Gastrocnemius medialis (tissue), 4 donors: Measurements from ENCODE around the gene IL21R. TPM values are rescaled to one million over a fixed set of nuclear protein-coding genes. Genes with fewer than 3 reads are reported as not detected.

Experiments
- ATAC-seq, 2 donors: fragments of 150-250 bp; one replicate each; pipeline ENCODE4 v1.9.1; 2016
- DNase-seq, 2 donors: peaks; one replicate each; pipeline ENCODE4 v3.0.0-alpha.2; 2019
- H3K27ac ChIP-seq, 4 donors: fragments of 200-600 bp; sonication (generic); 1 replicate in 1 of 4; 2 replicates in 3 of 4; pipeline ENCODE4 v1.5.1; 2016 to 2018; ENCODE audit warnings: mild to moderate bottlenecking in 2 of 4, moderate library complexity in 1 of 4
- H3K27me3 ChIP-seq, 3 donors: fragments of 200-600 bp; sonication (generic) in 2 of 3; 1 replicate in 1 of 3; 2 replicates in 2 of 3; pipeline versions ENCODE4 v1.5.1 to v1.6.0; 2016 to 2019; ENCODE audit warnings: mild to moderate bottlenecking in 1 of 3, moderate library complexity in 1 of 3
- H3K36me3 ChIP-seq, 2 donors: fragments of 200-600 bp; sonication (generic) in 1 of 2; one replicate each; pipeline ENCODE4 v1.5.1; 2017 to 2018
- H3K4me1 ChIP-seq, 2 donors: fragments of 200-600 bp; sonication (generic) in 1 of 2; one replicate each; pipeline ENCODE4 v1.5.1; 2016 to 2017; ENCODE audit warnings: mild to moderate bottlenecking in 2 of 2
- H3K4me3 ChIP-seq, 4 donors: fragments of 200-600 bp; sonication (generic) in 3 of 4; 1 replicate in 1 of 4; 2 replicates in 3 of 4; pipeline ENCODE4 v1.5.1; 2016 to 2019; ENCODE audit warnings: mild to moderate bottlenecking in 2 of 4
- H3K9me3 ChIP-seq, 3 donors: fragments of 200-600 bp; sonication (generic) in 2 of 3; 1 replicate in 1 of 3; 2 replicates in 2 of 3; pipeline ENCODE4 v1.5.1; 2016 to 2019
- POLR2A ChIP-seq, 2 donors: fragments of 450-650 bp; IDR thresholded peaks; one replicate each; pipeline ENCODE4 v1.6.1; 2017; ENCODE audit warnings: antibody characterized with exemption in 2 of 2, mild to moderate bottlenecking in 2 of 2, moderate library complexity in 2 of 2
- in situ Hi-C, 4 donors: fragments of 200-750 bp; cut with MboI; loops; one replicate each; pipeline versions ENCODE4 v1.15.0 to v1.8.0; 2017; ENCODE audit warnings: low sequenced_read_pairs in 4 of 4
- intact Hi-C: fragments of 100-400 bp; cut with DNase I; formaldehyde crosslinking; loops from one replicate; pipeline ENCODE4 v1.15.1; 2023; ENCODE audit warnings: low total_unique reads
- total RNA-seq, 4 donors: library from RNA; depleted of rRNA; stranded (reverse); fragments of >200 nt; gene quantifications; one replicate each; pipeline versions ENCODE4 v1.1.0 to v1.2.3, GENCODE V29; 2016
- TF ChIP-seq, protein P1 (sequence below), 5 experiments: fragments of 450-650 bp in 3 of 5; fragments of 200-600 bp in 2 of 5; sonication (generic) in 2 of 5; IDR thresholded peaks in 4 of 5; conservative IDR thresholded peaks in 1 of 5; 1 replicate in 4 of 5; 2 replicates in 1 of 5; pipeline ENCODE4 v1.5.1; 2016 to 2019; ENCODE audit warnings: antibody characterized with exemption in 5 of 5, mild to moderate bottlenecking in 3 of 5, moderate library complexity in 3 of 5

The IL21R gene
- total RNA-seq, 4 donors from 2014 or later: 0.15 TPM; not detected in 3

DNA sequence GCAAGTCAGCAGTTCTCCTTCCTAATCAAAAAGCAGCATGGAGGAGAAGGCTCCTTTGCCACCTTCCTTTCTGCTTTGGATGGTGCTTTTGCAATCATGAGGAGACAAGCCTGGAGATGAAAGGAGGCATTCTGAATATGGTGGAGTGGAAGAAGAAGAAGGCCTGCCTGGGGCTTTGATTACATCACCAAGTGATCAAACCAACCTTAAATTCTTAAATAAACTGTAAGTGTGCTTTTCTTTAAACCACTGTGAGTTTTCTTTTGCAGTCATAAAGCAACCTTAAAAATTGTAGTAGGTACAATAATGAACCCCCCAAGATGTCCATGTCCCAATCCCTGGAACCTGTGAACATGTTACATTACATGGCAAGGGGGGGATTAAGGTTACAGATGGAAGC, 31.7 kb upstream of the IL21R start:
- in situ Hi-C loops: loop anchor here in 3 of 4 donors (5.0 to 25.0 kb wide), 4 partner anchors 133 to 206 kb away; no protein-coding TSS in a partner anchor
- Histone ChIP-seq H3K4me3 (no peak overlapping the region), H3K27me3 (no peaks in the 10 kb centered on the region), H3K27ac (no peak overlapping the region), H3K36me3 (no peaks in the 10 kb centered on the region), H3K9me3 (no peaks in the 10 kb centered on the region), H3K4me1 (peaks cover 0 to 7% of the 10 kb centered on the region in 2 donors)
- TF ChIP-seq POLR2A (IDR thresholded peaks at IDR 0.05): no peak
- TF ChIP-seq, protein P1, sequence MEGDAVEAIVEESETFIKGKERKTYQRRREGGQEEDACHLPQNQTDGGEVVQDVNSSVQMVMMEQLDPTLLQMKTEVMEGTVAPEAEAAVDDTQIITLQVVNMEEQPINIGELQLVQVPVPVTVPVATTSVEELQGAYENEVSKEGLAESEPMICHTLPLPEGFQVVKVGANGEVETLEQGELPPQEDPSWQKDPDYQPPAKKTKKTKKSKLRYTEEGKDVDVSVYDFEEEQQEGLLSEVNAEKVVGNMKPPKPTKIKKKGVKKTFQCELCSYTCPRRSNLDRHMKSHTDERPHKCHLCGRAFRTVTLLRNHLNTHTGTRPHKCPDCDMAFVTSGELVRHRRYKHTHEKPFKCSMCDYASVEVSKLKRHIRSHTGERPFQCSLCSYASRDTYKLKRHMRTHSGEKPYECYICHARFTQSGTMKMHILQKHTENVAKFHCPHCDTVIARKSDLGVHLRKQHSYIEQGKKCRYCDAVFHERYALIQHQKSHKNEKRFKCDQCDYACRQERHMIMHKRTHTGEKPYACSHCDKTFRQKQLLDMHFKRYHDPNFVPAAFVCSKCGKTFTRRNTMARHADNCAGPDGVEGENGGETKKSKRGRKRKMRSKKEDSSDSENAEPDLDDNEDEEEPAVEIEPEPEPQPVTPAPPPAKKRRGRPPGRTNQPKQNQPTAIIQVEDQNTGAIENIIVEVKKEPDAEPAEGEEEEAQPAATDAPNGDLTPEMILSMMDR (IDR thresholded peaks at IDR 0.05 in 4 of 5, conservative IDR thresholded peaks at IDR 0.05 in 1 of 5): no peak
- intact Hi-C loops: no loop called here
- ATAC-seq: no peak
- DNase-seq: no peak

DNA sequence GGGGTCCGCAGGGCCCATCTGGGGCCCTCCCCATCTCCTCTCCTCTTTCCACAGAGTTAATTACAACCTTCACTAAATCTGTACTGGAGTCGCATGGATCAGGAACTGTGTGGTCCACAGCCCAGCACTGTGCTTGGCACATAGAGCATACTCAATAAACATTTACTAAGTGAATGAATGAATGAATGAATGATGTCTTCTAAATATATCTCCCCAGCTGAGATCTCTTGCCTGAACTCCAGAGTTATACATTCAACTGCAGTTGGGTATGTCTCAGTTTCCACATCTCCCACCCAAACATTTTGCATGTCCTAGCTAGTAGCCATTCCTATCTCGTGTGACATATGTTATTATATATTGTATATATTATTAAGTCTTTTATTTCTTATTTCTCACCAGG, 28.7 kb upstream of the IL21R start:
- ATAC-seq (no peak), DNase-seq (no peak)
- no peaks in the 10 kb centered on the region for H3K36me3 ChIP-seq
- intact Hi-C loops (no loop called here), in situ Hi-C loops (loop anchor here in 3 of 4 donors (5.0 to 25.0 kb wide), 4 partner anchors 136 to 209 kb away; no protein-coding TSS in a partner anchor)
- H3K4me1 ChIP-seq: no peaks in the 10 kb centered on the region
- no peaks in the 10 kb centered on the region for H3K27me3 ChIP-seq
- H3K9me3 ChIP-seq: no peaks in the 10 kb centered on the region
- no peak for TF ChIP-seq POLR2A (IDR thresholded peaks at IDR 0.05)
- TF ChIP-seq, protein P1 (IDR thresholded peaks at IDR 0.05 in 4 of 5, conservative IDR thresholded peaks at IDR 0.05 in 1 of 5): no peak
- H3K27ac ChIP-seq: no peak overlapping the region
- no peak overlapping the region for H3K4me3 ChIP-seq

DNA sequence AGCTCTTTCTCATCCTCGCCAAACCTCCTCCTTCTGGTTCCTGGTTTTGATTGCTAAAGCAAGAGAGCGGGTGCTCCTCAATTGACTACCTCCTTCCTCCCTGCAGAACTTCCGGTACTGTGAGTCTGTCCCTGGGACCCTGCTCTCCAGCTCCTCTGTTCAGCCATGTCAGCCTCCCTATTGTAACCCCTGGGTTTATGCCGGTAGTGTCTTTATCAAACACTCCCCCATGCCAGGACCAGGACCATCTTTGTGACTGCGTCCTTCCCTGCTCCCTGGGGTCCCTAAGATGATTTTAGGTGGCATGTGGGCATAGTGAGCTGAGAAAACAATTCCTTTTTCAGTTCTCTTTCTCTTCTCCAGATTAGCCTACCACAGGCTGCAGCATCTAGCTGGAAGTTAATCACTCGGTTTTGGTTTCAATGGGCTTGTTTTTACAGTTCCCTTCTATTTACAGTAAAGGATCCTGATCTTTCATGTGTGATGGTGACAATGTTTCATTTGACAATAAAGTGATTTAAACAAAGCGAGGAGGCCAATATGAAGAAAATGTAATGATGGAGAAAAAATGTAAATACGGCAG, 27.7 kb upstream of the IL21R start:
- Histone ChIP-seq H3K27me3 (no peaks in the 10 kb centered on the region), H3K36me3 (no peaks in the 10 kb centered on the region), H3K4me3 (no peak overlapping the region), H3K27ac (no peak overlapping the region), H3K4me1 (no peaks in the 10 kb centered on the region), H3K9me3 (no peaks in the 10 kb centered on the region)
- ATAC-seq (no peak), DNase-seq (no peak)
- intact Hi-C loops (no loop called here), in situ Hi-C loops (loop anchor here in 3 of 4 donors (5.0 to 25.0 kb wide), 4 partner anchors 137 to 210 kb away; no protein-coding TSS in a partner anchor)
- no peak for TF ChIP-seq POLR2A (IDR thresholded peaks at IDR 0.05)
- TF ChIP-seq, protein P1 (IDR thresholded peaks at IDR 0.05 in 4 of 5, conservative IDR thresholded peaks at IDR 0.05 in 1 of 5): no peak

DNA sequence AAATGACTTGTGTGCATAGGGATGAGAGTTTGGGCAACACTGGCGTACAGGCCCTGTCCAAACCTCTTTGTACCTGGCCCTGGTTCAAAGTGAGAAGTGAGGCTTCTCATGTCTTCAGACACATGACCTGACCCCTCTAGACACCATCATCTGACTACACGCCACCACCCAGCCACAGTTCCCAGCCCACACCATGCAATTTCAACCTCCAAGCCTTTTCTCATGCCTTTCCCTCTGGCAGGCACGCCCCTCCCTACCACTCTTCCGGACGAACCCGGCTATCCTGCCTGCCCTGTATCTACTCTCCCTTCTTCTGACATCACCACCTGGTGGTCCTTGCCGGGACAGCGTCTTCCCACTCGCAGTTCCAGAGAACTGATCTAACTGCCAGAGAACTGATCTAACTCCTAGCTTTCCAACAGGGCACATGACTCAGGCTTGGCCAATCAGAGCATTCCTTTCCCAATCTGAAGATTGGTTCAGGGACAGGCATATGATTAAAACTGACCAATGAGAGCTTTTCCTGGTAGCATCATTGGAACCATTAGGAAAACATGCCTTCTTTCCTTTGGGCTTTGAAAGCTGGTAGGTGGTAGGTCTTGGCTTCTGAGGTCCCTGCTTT, 27.1 kb upstream of the IL21R start:
- in situ Hi-C loops: loop anchor here in 3 of 4 donors (5.0 to 25.0 kb wide), 4 partner anchors 138 to 210 kb away; no protein-coding TSS in a partner anchor
- Histone ChIP-seq H3K27ac (no peak overlapping the region), H3K27me3 (no peaks in the 10 kb centered on the region)

More for the DNA sequence above, 27.1 kb upstream of the IL21R start:
- Histone ChIP-seq H3K4me1 (no peaks in the 10 kb centered on the region), H3K36me3 (no peaks in the 10 kb centered on the region), H3K4me3 (no peak overlapping the region), H3K9me3 (no peaks in the 10 kb centered on the region)
- peak; percentile 26 to 55 for ATAC-seq
- intact Hi-C loops: no loop called here
- peak; percentile 7 to 8 for TF ChIP-seq POLR2A (IDR thresholded peaks at IDR 0.05)
- TF ChIP-seq, protein P1 (IDR thresholded peaks at IDR 0.05 in 4 of 5, conservative IDR thresholded peaks at IDR 0.05 in 1 of 5): peak in 2 of 5 experiments; percentile 17 to 28
- DNase-seq: peak in 1 of 2 donors; percentile 35
